Middle frontal gyrus (tissue), 1 donor: Measurements from ENCODE around the gene NR4A3.
"Not testable (repeated sequence)": the region's sequence is repeated elsewhere in the genome, so short reads cannot be mapped to it uniquely, and the experiment has no call there.

Experiments used
- DNase-seq: peaks from one replicate; pipeline ENCODE4 v3.0.0-alpha.2; 2015; ENCODE audit warnings: low spot score; ENCODE audit errors: extremely low spot score

NR4A3 gene

GRCh38 chr9:99832558-99832864 is 10.8 kb downstream of the NR4A3 start:
- no peak for DNase-seq

- no peak for DNase-seq
Observed at GRCh38 chr9:99833735-99834134, 12.1 kb downstream of the NR4A3 start.

- no peak for DNase-seq
Observed at GRCh38 chr9:99834474-99834873, 12.8 kb downstream of the NR4A3 start.

GRCh38 chr9:99835142-99835541 is 13.5 kb downstream of the NR4A3 start:
- no peak for DNase-seq

GRCh38 chr9:99835581-99835980 is 13.9 kb downstream of the NR4A3 start:
- DNase-seq: no peak

- DNase-seq: no peak
Observed at GRCh38 chr9:99840072-99840471, 18.4 kb downstream of the NR4A3 start.

GRCh38 chr9:99845063-99845462 is 23.4 kb downstream of the NR4A3 start:
- DNase-seq: no peak

GRCh38 chr9:99848447-99848846 is 26.8 kb downstream of the NR4A3 start:
- no peak for DNase-seq

- DNase-seq: no peak
Observed at GRCh38 chr9:99850736-99851499, 29.2 kb downstream of the NR4A3 start.

GRCh38 chr9:99851500-99851822 is 29.8 kb downstream of the NR4A3 start:
- no peak for DNase-seq

GRCh38 chr9:99852617-99853016 is 30.9 kb downstream of the NR4A3 start:
- DNase-seq: no peak

GRCh38 chr9:99855467-99856176 is 33.9 kb downstream of the NR4A3 start:
- DNase-seq: no peak

GRCh38 chr9:99857576-99857975 is 35.9 kb downstream of the NR4A3 start:
- DNase-seq: not testable (repeated sequence)

- no peak for DNase-seq
Observed at GRCh38 chr9:99858087-99858486, 36.4 kb downstream of the NR4A3 start.

GRCh38 chr9:99859243-99859980 is 37.7 kb downstream of the NR4A3 start:
- DNase-seq: no peak

GRCh38 chr9:99860266-99860665 is 38.6 kb downstream of the NR4A3 start:
- no peak for DNase-seq

- no peak for DNase-seq
Observed at GRCh38 chr9:99863955-99864354, 42.3 kb downstream of the NR4A3 start.

GRCh38 chr9:99866398-99866797 is 44.7 kb downstream of the NR4A3 start:
- DNase-seq: peak; percentile 9

- DNase-seq: no peak
Observed at GRCh38 chr9:99867536-99867935, 45.9 kb downstream of the NR4A3 start.

GRCh38 chr9:99867968-99868367 is 46.3 kb downstream of the NR4A3 start:
- no peak for DNase-seq

- DNase-seq: no peak
Observed at GRCh38 chr9:99868845-99869244, 47.2 kb downstream of the NR4A3 start.

- DNase-seq: no peak
Observed at GRCh38 chr9:99870126-99870525, 48.4 kb downstream of the NR4A3 start.

GRCh38 chr9:99873531-99873930 is 51.8 kb downstream of the NR4A3 start:
- no peak for DNase-seq
